Endometrial microvascular endothelial cells (primary cell): ENCODE measurements around the gene CELF1. TPM values are rescaled to one million over a fixed set of nuclear protein-coding genes. Genes with fewer than 3 reads are reported as not detected.

Experiments
- in situ Hi-C: cut with HindIII; loops from 2 replicates; pipeline ENCODE4 v1.10.0; 2017; ENCODE audit warnings: low sequenced_read_pairs, low pct_unique_long_range_greater_than_20kb; ENCODE audit errors: inconsistent ontology term
- total RNA-seq: library from RNA; depleted of rRNA; stranded (reverse); fragments of >200 nt; gene quantifications from one replicate; pipeline ENCODE4 v1.2.3, GENCODE V29; 2015; ENCODE audit errors: inconsistent ontology term

The CELF1 gene
- total RNA-seq, 1 donor from 2014 or later = 86.2 TPM

DNA sequence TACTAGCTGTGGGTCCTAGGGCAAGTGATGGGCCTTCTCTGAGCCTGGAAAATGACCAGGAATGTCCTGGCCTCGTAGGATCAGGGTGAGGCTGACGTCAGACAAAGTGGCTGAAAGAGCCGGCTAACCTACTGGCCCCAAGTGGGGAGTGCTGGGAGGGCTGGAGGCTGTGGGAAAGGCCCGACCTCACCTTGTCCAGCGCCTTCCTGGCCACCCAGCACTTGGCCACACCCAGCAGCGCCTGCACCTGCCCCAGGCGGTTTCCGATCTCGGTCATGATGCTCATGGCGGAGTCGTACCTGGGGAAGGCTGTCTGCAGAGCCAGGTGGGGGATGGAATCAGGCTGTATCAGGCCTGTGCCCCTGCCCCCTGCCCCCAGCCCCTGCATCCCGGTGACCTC lies 111.5 kb downstream of the CELF1 start:
- in situ Hi-C loops = no loop called here

GRCh38 chr11:47440054-47440476 lies 112.9 kb downstream of the CELF1 start:
- in situ Hi-C loops = no loop called here

GRCh38 chr11:47438721-47439120 lies 114.2 kb downstream of the CELF1 start:
- in situ Hi-C loops = no loop called here

DNA sequence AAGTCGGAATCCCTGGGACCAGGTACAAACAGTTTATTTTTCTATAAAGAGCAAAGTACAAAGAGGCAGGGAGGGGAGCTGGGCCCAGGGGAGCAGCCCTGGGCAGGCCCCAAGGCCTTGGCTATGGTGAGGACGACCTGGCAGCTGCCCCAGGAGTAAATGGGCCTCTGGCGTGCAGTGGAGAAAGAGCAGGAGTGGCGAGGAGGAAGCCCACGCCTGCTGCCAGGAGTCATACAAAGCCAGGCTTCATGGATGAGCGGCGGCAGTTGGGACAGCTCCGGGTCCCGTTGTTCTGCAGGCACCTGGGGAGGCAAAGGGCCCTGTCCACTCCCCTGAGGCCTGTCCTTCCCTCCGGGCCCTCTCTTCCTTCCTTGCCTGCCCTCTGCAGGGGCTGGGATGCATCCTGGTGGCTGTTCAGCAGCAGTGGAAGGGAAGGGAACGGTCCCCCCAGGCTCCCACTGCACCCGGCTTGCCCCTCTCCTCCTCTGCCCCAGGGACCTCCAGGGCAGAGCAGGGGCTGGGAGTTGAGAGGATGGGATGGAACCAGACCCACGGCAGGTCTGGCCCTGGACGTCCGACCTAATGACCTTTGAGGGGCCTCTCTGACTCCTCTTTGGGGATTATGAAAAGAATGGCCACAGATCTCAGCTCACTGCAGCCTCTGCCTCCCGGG lies 115.0 kb downstream of the CELF1 start:
- in situ Hi-C loops = no loop called here

GRCh38 chr11:47437218-47437745 lies 115.7 kb downstream of the CELF1 start:
- in situ Hi-C loops = no loop called here

- in situ Hi-C loops = no loop called here
These were observed 116.2 kb downstream of the CELF1 start for GRCh38 chr11:47436726-47437125.

GRCh38 chr11:47435687-47436086 lies 117.2 kb downstream of the CELF1 start:
- in situ Hi-C loops = no loop called here

- in situ Hi-C loops = no loop called here
These were observed 118.7 kb downstream of the CELF1 start for GRCh38 chr11:47434011-47434786.

DNA sequence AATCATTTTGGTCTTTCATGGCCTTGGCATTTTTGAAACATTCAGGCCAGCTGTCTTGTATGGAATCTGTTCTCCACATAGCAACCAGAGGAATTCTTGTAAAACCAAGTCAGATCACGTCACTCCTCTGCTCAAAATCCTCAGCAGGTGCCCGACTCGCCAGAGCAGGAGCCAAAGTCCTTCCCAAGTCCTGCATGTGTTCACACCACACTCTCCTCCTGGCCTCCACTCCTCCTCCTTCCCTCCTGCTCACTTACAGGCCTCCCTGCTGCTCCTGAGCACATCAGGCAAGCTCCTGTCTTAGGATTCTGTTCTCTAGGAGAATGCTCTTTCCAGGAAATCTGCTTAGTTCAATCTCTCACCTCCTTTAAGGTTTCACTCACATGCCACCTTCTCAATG lies 119.8 kb downstream of the CELF1 start:
- in situ Hi-C loops = no loop called here

DNA sequence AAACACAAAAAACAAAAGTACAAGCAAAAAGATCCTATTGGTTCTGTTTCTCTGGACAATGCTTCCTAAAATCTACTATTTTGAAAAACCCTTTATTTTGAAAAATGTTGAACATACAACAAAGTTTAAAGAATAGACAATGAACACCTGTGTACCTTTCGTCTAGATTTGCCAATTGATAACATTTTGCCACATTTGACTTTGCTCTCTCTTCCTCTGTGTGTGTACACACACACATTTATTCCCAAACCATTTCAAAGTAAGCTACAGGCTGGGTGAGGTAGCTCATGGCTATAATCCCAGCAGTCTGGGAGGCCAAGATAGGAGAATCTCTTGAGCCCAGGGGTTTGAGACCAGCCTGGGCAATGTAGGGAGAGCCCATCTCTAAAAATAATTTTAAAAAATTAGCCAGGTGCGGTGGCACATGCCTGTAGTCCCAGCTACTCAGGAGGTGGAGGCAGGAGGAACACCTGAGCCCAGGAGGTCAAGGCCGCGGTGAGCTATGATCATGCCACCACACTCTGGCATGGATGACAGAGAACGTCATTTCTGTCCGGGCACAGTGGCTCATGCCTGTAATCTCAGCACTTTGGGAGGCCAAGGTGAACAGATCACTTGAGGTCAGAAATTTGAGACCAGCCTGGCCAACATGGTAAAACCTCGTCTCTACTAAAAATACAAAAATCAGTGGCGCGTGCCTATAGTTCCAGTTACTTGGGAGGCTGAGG lies 121.4 kb downstream of the CELF1 start:
- in situ Hi-C loops = no loop called here

DNA sequence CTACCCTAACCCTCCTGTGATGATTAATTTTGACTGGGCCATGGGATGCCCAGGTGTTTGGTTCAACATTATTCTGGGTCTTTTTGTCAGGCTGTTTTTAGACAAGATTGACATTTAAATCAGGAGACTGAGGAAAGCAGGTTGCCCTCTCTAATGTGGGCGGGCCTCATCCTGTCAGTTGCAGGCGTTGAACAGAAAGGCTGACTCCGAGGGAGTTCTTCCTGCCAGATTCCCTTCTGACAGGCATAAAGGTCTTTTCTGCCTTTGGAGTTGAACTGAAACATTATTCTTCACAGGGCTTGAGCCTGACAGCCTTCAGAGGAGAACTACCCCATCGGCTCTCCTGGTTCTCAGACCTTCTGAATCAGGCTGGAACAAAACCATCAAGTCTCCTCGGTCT lies 122.4 kb downstream of the CELF1 start:
- in situ Hi-C loops = no loop called here

DNA sequence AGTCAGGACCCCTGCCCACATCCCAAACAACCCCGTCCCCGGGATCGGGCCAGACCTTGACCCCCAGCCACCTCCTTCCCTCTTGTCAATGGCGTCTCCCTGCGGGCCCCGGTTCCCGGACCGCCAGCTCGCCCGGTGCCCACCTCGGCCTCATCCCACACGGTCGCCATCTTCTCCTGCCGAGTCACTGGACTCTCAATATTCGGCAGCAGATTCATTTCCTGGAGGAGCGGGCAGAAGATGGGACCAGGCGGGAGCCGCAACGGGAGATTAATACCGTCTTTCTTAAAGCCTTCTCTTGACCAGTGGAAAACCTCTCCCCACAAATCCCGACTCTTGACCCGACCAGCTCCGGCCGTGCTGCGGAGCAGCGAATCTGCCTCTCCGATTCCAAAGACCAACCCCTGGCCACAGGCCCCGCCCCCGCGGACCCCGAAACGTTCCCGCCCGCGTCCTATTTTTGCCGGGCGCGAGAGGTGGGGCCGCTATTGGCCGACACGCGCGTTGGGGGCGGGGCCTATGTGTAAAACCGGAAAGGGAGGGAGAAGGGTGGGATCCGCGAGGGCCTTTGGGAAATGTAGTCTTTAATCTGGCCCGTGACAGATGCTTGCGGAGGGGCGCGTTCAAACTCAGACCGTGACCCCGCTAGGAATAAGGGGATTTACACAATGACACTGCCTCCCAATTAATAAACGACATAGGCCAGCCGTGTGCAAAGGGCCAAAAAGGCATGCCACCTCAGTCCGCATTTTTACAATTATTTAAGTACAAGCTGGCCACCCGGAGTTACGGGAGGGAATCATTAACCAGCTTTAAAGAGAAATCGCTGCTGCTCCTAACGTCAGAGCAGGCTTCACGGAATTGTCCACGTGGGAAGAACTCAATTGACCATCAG lies 126.6 kb downstream of the CELF1 start, which contains the start of gene PSMC3:
Gene PSMC3, minus strand, starts transcription at position 378 of the 895 bp plus-strand sequence. Its CDS starts 160 bp downstream, at position 218.
- in situ Hi-C loops = no loop called here

DNA sequence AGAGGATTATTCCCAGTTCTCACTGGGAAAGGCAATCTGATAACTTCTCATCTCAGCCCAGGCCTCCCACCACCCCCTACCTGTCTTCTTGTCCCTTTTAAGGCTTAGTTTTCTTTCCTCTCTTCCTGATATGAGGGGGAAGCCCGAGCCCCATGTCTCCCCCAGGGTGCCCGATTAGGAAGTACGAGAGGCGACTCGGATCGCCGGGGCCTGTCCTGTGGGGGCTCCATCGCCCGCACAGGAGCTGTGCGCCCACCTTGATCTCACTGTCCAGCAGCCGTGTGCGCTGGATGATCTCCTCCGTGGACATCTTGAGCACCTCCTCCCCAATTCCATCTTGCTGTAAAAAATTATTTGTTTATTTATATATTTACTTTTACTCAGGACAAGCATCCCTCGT lies 127.3 kb downstream of the CELF1 start:
- in situ Hi-C loops = no loop called here

- in situ Hi-C loops = no loop called here
These were observed 134.3 kb downstream of the CELF1 start for GRCh38 chr11:47418454-47419259.

GRCh38 chr11:47417712-47418111 lies 135.2 kb downstream of the CELF1 start:
- in situ Hi-C loops = no loop called here

DNA sequence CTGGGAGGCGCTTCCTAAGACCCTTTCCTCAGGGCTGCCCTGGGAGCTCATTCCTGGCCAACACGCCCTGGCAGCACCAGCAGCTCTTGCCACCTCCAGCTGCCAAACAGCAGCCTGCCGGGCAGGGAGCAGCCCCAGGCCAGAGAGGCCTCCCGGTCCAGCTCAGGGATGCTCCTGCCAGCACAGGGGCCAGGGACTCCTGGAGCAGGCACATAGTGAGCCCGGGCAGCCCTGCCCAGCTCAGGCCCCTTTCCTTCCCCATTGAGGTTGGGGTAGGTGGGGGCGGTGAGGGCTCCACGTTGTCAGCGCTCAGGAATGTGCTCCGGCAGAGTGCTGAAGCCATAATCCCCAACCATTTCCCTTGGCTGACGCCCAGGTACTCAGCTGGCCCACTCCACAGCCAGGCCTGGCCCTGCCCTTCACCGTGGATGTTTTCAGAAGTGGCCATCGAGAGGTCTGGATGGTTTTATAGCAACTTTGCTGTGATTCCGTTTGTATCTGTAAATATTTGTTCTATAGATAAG lies 136.9 kb downstream of the CELF1 start:
- in situ Hi-C loops = no loop called here
